IPS-18c (cell line): ENCODE data around the gene LAMC3.
"Not testable (repeated sequence)": the region's sequence is repeated elsewhere in the genome, so short reads cannot be mapped to it uniquely, and the experiment has no call there.

Experiments
- H3K4me3 ChIP-seq: 2 replicates; pipeline ENCODE4 v1.7.0; 2013; ENCODE audit warnings: low read depth, mild to moderate bottlenecking, low read length, moderate library complexity; ENCODE audit not compliant: insufficient read depth
- H3K9me3 ChIP-seq: one replicate; pipeline ENCODE4 v1.6.1; 2013; ENCODE audit warnings: mild to moderate bottlenecking, low read length, moderate library complexity; ENCODE audit not compliant: control insufficient read depth, insufficient read depth

Gene LAMC3

GRCh38 chr9:131105952-131106351, 97.0 kb downstream of the LAMC3 start:
- H3K9me3 ChIP-seq, result no peaks in the 10 kb centered on the region
- no peak overlapping the region for H3K4me3 ChIP-seq

GRCh38 chr9:131107760-131108159, 98.8 kb downstream of the LAMC3 start:
- no peaks in the 10 kb centered on the region for H3K9me3 ChIP-seq

GRCh38 chr9:131111186-131111853, 102.3 kb downstream of the LAMC3 start:
- H3K9me3 ChIP-seq, result no peaks in the 10 kb centered on the region
- no peak overlapping the region for H3K4me3 ChIP-seq

More at GRCh38 chr9:131107760-131108159, 98.8 kb downstream of the LAMC3 start:
- no peak overlapping the region for H3K4me3 ChIP-seq

- H3K4me3 ChIP-seq, result no peak overlapping the region
These were observed 102.9 kb downstream of the LAMC3 start for GRCh38 chr9:131111854-131112311.

GRCh38 chr9:131112374-131113154, 103.6 kb downstream of the LAMC3 start:
- Histone ChIP-seq H3K4me3 (no peak overlapping the region), H3K9me3 (no peaks in the 10 kb centered on the region)

More at GRCh38 chr9:131111854-131112311, 102.9 kb downstream of the LAMC3 start:
- H3K9me3 ChIP-seq, result no peaks in the 10 kb centered on the region

GRCh38 chr9:131113655-131114054, 104.7 kb downstream of the LAMC3 start:
- no peaks in the 10 kb centered on the region for H3K9me3 ChIP-seq
- no peak overlapping the region for H3K4me3 ChIP-seq

GRCh38 chr9:131114084-131114535, 105.1 kb downstream of the LAMC3 start:
- Histone ChIP-seq H3K4me3 (no peak overlapping the region), H3K9me3 (no peaks in the 10 kb centered on the region)

- H3K4me3 ChIP-seq, H3K9me3 ChIP-seq: not testable (repeated sequence)
These were observed 106.4 kb downstream of the LAMC3 start for GRCh38 chr9:131115360-131115742.

GRCh38 chr9:131116281-131117120, 107.5 kb downstream of the LAMC3 start:
- Histone ChIP-seq H3K4me3 (no peak overlapping the region), H3K9me3 (no peaks in the 10 kb centered on the region)

- H3K9me3 ChIP-seq, result no peaks in the 10 kb centered on the region
- H3K4me3 ChIP-seq, result no peak overlapping the region
These were observed 108.3 kb downstream of the LAMC3 start for GRCh38 chr9:131117121-131117761.

GRCh38 chr9:131117762-131118145, 108.8 kb downstream of the LAMC3 start:
- no peak overlapping the region for H3K4me3 ChIP-seq

GRCh38 chr9:131119600-131119999, 110.6 kb downstream of the LAMC3 start:
- H3K4me3 ChIP-seq, result no peak overlapping the region
- no peaks in the 10 kb centered on the region for H3K9me3 ChIP-seq

More at GRCh38 chr9:131117762-131118145, 108.8 kb downstream of the LAMC3 start:
- H3K9me3 ChIP-seq, result no peaks in the 10 kb centered on the region

GRCh38 chr9:131120620-131121228, 111.8 kb downstream of the LAMC3 start:
- Histone ChIP-seq H3K9me3 (no peaks in the 10 kb centered on the region), H3K4me3 (no peak overlapping the region)

GRCh38 chr9:131121346-131121745, 112.4 kb downstream of the LAMC3 start:
- no peak overlapping the region for H3K4me3 ChIP-seq
- H3K9me3 ChIP-seq, result no peaks in the 10 kb centered on the region

GRCh38 chr9:131122158-131122557, 113.2 kb downstream of the LAMC3 start:
- Histone ChIP-seq H3K4me3 (no peak overlapping the region), H3K9me3 (no peaks in the 10 kb centered on the region)

- peak overlapping the region; percentile 92 for H3K4me3 ChIP-seq
- no peaks in the 10 kb centered on the region for H3K9me3 ChIP-seq
These were observed 116.0 kb downstream of the LAMC3 start for GRCh38 chr9:131125038-131125287.
